HG02642 (cell line): ENCODE measurements around the gene MGAT4A.
A peak's percentile ranks its signal among the peaks of the same experiment; 100 is the strongest.
"Not testable (repeated sequence)": the region's sequence is repeated elsewhere in the genome, so short reads cannot be mapped to it uniquely, and the experiment has no call there.

Experiments
- ATAC-seq: cut with Tn5 transposase; IDR thresholded peaks from one replicate; pipeline ENCODE4 v1.9.1; 2021; ENCODE audit warnings: mild to moderate bottlenecking; ENCODE audit not compliant: unreplicated experiment, poor library complexity

Gene MGAT4A

DNA sequence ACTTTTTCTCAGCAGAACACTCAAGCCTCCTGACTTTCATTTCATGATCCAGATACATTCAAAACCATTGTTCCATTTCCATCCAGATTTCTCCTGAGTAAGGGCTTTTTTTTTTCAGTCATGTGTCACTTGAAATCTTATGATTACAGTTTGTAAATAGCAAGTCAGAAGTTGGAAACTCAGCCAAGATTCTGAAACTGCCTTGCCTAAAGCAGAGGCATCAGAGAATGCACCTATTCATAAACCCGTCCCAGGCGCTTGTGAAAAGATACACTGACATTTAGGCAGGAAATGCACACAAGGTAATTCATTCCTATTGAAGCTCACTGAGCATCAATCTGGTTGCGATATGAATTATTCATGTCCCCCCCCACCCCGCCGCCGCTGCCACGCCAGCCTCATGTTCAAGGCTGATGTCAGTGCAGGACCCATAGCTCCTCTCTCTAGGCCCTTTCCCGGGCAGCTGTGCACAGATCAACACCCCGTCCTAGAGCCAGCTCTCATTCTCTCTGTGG lies 30.4 kb upstream of the MGAT4A start:
- ATAC-seq: no peak

GRCh38 chr2:98759827-98760625 lies 29.1 kb upstream of the MGAT4A start:
- no peak for ATAC-seq

DNA sequence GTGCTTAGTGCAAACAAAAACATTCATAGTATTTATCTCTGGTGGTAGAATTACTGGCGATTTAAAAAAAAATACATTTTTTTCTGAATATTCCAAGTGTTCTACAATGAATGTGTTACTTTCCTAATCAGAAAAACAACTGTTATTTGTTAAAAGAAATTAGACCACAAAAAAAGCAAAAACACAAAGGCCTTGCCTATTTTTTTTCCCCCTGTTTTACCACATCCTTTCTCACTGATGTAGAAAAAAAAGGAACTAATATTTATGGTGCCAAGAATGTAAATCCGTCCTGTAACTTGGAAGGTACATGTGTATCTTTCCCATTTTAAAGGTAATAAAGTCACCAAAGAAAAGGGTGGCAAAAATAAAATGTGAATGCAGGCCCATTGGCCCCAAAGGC lies 28.4 kb upstream of the MGAT4A start:
- no peak for ATAC-seq

DNA sequence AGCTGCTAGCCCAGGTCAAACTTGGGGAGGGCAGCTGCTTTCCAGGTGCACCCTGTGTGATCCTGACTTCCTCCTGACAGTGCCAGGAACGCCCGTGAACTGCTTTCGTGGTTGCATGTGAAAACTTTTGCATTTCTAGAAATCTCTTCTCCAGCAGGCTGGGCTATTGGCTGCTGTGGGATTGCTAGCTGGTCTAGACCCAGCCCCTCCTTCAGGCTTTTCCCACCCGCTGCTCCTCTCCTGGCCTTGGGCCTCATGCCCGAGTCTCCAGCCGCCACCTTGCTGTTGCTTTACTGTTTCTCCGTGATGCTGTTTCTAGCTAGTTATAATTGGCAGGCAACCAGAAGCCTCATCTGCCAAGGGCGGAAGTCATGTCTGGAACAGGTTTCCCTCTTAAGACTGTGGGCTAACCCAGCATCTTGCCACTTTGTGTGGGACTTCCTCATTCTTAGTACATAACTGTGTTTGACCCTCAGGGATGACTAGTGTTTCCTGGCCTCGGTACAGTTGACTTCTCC lies 27.0 kb upstream of the MGAT4A start:
- ATAC-seq: peak; percentile 79

DNA sequence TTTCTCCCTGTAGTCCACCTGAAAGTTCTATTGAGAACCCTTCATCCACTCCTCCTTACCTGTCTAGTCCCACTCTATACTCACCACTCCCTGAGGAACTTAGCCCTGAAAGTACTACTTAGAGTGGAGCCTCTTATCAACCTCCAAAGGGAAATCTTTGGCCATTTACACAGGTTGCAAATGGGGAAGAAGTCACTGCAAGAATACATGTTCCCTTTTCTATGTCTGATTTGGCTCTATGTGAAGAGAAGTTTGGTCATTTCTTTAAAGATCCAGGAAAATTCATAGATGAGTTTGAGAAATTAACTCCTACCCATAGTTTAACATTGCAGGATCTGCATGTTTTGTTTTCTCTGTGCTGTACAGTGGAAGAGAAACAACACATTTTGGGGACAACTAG lies 22.9 kb upstream of the MGAT4A start:
- no peak for ATAC-seq

DNA sequence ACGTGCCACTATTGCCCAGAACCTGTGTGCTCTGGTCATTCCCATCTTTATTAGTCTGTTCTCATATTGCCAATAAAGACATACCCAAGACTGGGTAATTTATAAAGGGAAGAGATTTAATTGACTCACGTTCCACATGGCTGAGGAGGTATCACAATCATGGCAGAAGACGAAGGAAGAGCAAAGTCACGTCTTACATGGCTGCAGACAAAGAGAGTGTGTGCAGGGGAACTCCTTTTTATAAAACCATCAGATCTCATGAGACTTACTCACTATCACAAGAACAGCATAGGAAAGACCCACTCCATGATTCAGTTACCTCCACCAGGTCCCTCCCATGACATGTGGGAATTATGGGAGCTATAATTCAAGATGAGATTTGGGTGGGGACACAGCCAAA lies 21.8 kb upstream of the MGAT4A start:
- ATAC-seq: not testable (repeated sequence)

DNA sequence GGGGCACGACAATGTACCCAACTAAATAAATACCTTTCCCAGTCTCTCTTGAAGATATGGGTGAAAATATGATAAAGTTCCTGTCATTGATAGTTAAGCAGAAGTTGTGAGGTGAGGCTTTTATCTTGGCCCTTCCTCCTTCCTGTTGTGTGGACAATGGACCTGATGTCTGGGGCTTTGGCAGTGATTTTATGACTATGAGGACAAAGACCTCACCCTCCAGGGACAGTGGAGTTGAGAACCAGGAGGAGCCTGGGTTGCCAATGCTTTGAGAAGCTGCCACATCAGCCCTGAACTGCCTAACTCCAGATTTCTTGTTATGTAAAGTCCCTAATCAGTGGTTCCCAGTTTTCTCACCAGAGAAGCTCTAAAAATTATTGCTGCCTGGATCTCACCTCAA lies 20.8 kb upstream of the MGAT4A start:
- no peak for ATAC-seq

DNA sequence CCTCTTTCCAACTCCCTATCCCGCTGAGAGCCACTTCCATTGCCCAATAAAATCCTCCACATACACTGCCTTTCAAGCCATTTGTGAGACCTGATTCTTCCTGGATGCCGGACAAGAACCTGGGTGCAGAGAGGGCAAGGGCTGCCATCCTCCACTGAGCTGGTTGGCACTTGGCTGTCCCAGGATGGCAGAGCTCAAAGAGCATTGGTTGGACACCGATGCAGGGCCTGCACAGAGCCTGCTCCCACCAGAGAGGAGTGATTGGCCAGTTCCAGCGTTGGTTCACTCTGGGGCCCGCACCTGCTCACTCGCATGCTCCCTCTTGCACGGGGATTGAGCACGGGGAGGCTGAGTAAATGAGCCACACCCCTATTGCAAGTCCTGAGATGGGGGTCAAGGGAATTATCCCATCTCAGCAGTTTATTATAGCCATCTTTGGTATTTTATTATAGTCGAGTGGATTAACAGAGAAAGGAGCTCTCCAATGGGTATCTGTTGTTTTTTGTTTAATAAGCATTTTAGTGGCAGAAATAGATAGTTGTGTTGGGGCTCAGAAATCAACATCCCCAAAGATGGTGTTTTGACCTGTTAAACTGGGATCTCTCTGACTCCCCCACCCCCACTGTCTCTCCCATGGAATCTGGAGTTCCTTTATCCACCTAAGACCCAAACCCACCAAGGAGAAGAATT lies 19.8 kb upstream of the MGAT4A start:
- ATAC-seq: no peak

DNA sequence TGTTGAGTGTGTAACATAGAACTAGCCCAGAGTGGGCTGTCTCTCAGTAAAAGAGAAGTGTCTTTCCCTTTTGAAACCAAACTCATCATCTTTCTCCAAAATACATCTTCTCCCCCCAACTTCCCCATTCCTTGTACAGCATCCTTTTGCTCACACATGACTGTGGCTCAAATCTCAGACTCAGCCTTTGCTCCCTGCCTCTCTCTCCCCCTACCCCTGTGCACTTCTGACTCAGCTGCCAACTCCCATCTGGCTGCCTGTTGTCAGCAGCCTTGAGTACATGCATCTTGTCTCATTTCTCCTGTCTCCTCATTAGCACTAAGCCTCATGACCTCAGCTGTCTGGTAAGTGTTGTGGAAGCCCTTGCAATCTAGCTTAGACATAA lies 18.1 kb upstream of the MGAT4A start:
- ATAC-seq: peak; percentile 59

DNA sequence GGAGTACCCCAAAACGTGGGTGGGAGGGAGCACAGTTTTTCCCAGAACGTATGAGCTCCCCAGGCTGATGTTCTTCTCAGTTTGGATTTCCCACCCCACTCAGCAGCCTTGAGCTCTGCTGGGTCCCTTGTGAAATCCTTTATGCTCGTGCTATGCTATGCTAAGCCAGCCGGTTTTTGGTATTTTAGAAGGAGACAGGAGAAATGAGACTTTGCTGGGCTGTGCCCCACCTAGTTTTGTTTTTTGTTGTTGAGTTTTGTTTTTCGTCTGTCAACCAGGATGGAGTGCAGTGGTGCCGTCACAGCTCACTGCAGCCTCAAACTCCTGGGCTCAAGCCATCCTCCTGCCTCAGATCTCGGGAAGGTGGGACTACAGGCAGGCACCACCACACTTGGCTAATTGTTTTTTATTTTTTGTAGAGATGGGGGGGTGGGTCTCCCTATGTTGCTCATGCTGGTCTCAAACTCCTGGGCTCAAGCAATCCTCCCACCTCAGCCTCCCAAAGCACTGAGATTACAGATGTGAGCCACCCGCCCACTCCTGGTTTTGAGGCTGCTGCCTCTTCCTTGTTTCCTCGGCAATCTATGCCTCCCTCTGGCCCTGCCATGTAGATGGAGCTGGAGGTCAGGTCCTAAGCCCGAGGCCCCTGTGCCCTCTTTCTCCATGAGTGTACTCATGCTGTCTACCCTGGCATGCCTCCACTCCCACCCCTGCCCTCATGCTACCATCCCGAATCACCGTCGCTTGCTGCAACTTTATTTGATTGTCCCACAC lies 17.5 kb upstream of the MGAT4A start:
- peak; percentile 52 for ATAC-seq

GRCh38 chr2:98747888-98748287 lies 17.0 kb upstream of the MGAT4A start:
- ATAC-seq: no peak

DNA sequence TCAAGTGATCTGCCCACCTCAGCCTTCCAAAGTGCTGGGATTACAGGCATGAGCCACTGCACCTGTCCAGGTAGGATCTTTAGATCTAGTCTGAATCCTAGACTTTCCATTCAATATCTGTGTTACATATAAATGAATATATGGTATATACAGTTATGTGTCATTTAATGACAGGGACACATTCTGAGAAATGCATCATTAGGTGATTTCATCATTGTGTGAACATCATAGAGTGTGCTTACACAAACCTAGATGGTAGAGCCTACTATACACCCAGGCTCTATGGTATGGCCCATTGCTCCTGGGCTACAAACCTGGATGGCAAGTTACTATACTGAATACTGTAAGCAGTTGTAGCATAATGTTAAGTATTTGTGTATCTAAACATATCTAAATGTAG lies 15.5 kb upstream of the MGAT4A start:
- no peak for ATAC-seq

GRCh38 chr2:98744595-98744994 lies 13.7 kb upstream of the MGAT4A start:
- no peak for ATAC-seq

DNA sequence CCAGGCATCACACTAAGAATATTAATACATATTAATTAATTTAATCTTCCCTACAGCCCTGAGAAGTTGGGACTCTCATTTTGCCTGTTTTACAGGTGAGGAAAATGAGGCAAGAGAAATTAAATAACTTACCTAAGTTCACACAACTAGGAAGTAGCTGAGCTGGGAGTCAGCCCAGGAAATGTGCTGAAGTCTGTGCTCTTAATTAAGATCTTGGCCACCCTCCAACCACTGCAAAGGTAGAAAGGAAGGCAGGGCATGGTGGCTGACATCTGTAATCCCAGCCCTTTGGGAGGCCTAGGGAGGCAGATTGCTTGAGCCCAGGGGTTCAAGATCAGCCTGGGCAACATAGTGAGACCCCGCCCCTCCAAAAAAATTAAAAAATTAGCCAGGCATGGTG lies 12.9 kb upstream of the MGAT4A start:
- ATAC-seq: no peak

- no peak for ATAC-seq
Observed at GRCh38 chr2:98739020-98739419, 8.1 kb upstream of the MGAT4A start.

GRCh38 chr2:98738304-98738703 lies 7.4 kb upstream of the MGAT4A start:
- no peak for ATAC-seq

DNA sequence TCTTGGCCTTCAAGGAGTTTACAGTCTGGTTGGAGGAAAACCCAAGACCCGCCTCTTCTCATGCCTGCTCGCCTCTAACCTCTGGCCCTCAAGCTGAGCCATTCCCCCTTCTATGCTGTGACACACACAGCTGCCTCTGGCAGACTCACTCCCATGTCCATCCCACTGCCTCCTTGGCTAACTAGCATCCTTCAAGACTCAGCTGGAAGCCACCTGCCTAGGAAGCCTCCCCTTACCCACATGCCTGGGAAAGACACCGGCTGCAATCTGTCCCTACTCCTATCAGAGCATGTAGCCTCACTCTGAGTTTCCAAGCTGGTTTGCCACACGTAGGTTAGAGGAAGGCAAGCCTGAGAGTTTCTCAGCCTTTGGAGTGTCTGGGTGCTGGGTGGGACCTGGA lies 6.9 kb upstream of the MGAT4A start:
- no peak for ATAC-seq

DNA sequence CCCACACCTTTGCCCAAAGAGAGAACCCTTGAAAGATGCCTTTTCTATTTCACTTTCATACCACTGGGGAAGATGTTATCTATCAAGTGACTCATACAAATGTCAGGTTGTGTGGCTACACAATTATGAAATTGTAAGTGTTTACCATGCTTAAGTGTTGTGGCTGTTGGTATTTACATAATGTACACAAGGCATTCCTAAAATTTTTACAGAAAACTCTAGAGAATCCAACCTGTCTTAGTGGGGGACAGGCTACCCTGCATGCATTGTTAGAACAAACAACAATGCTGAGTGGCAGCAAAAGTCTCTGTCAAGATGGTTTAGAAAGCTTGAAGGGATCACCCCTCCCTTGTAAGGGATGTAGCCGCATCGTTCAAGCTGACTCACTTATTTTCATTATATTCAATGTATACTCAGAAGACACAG lies 5.5 kb upstream of the MGAT4A start:
- no peak for ATAC-seq

DNA sequence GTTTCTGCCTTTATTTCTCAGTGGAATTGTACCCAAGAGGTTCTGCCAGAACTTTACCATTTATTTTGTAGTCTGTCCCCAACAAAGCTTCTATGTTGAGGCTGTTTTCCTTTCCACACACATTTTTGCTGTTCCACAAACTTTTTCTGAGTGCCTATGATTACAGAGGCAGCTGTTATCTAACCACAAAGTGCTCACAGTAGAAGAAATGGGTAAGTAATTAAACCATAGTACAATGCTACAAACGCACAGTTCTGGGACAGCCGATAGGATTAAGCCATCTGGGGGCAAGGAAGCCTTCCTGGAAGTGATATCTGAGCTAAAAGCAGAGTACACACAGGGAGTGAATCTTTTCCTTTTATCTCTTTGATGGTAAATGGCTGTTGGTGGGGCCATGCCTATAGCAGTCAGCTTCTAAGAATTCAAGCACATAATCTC lies 3.9 kb upstream of the MGAT4A start:
- ATAC-seq: no peak

DNA sequence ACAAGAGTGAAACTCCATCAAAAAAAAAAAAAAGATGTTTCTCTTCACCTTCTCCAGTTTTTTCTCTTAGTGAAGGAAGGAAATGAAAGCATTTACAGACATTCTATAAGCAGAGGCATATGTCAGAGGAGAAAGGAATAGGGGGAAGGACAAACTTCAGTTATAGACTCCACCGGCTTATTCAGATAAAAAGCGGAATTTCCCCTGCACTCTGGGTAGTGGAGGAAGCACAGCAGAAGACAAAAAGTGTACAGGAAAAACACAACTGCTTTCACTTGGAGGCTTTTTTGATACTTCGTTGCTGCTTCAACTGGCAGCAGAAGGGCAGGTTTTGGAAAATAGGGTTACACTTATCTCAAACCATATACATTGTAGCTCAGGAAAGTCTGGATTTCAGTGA lies 3.2 kb upstream of the MGAT4A start:
- ATAC-seq: no peak
